K562 (cell line): ENCODE measurements around the gene PPCDC. TPM values are rescaled to one million over a fixed set of nuclear protein-coding genes. Genes with fewer than 3 reads are reported as not detected.

Source experiments
- CBX1 ChIP-seq: sonication (generic); IDR thresholded peaks from 2 replicates; pipeline ENCODE4 v1.6.1; 2016; ENCODE audit warnings: antibody characterized with exemption, low read depth, mild to moderate bottlenecking
- FOXJ2 ChIP-seq: fragments of 200-800 bp; sonication (Bioruptor generic); IDR thresholded peaks from 2 replicates; pipeline ENCODE4 v1.6.1; 2016; ENCODE audit warnings: missing genetic modification characterization, missing compliant biosample characterization
- POLR2B ChIP-seq: fragments of 450-650 bp; IDR thresholded peaks from 2 replicates; pipeline ENCODE4 v1.6.1; 2018; ENCODE audit warnings: low read depth; ENCODE audit not compliant: partially characterized antibody
- SAP30 ChIP-seq: fragments of 200-600 bp; sonication (generic); IDR thresholded peaks from 2 replicates; pipeline ENCODE4 v1.6.1; 2012; ENCODE audit warnings: borderline replicate concordance, low read depth, mild to moderate bottlenecking, moderate library complexity, low read length, control low read depth, inconsistent platforms; ENCODE audit not compliant: insufficient read depth, poor library complexity, severe bottlenecking
- XRCC3 ChIP-seq: fragments of 450-650 bp; IDR thresholded peaks from 2 replicates; pipeline ENCODE4 v1.6.1; 2017; ENCODE audit warnings: mild to moderate bottlenecking, moderate library complexity
- ZNF124 ChIP-seq: sonication (generic); formaldehyde crosslinking; IDR thresholded peaks from 2 replicates; pipeline ENCODE4 v1.8.1; 2022; ENCODE audit warnings: missing genetic modification reagents
- polyA plus RNA-seq, 8 experiments: library from polyadenylated mRNA; depleted of rRNA in 4 of 8; stranded (reverse) in 5 of 8; unstranded in 3 of 8; fragments of >200 nt; fragmentation: Nextera tagmentation in 2 of 8; fragmentation: Illumina TruSeq in 1 of 8; extraction: Ambion mirVana in 2 of 8; extraction: Trizol in 1 of 8; gene quantifications; 2 replicates each; pipeline versions ENCODE4 v1.2.1 to v1.2.3, GENCODE V29; 2011 to 2014; ENCODE audit warnings: inconsistent platforms in 1 of 8, missing spikeins in 1 of 8
- total RNA-seq, 7 experiments: library from RNA; depleted of rRNA in 6 of 7; stranded (reverse); fragments of >200 nt in 6 of 7; fragmentation: Illumina TruSeq in 2 of 7; extraction: Trizol in 2 of 7; gene quantifications; 2 replicates each; pipeline versions ENCODE4 v1.2.1 to v1.2.3, GENCODE V29; 2011 to 2021; ENCODE audit warnings: low replicate concordance in 1 of 7
- TF ChIP-seq, protein P1 (sequence below): fragments of 450-650 bp; IDR thresholded peaks from 2 replicates; pipeline ENCODE4 v1.6.1; 2018; ENCODE audit not compliant: partially characterized antibody
- TF ChIP-seq, protein P2 (sequence below): fragments of 250-450 bp; sonication (Bioruptor Pico); IDR thresholded peaks from 2 replicates; pipeline ENCODE4 v1.5.0; 2021
- TF ChIP-seq, protein P3 (sequence below): fragments of 250-450 bp; sonication (Bioruptor Pico); IDR thresholded peaks from 2 replicates; pipeline ENCODE4 v1.8.0; 2021; ENCODE audit warnings: moderate library complexity, mild to moderate bottlenecking, inconsistent platforms
- TF ChIP-seq, protein P4 (sequence below): fragments of 200-600 bp; sonication (generic); IDR thresholded peaks from one replicate; pipeline ENCODE4 v1.6.1; 2012; ENCODE audit warnings: mild to moderate bottlenecking, low read depth, low read length, inconsistent platforms

PPCDC gene
- total and polyA plus RNA-seq, 9 of the 15 experiments (the other 6 are each of a cell fraction or from before 2014, with no cell fraction given), result 10.9 to 53.6 (median 16.7) TPM

DNA sequence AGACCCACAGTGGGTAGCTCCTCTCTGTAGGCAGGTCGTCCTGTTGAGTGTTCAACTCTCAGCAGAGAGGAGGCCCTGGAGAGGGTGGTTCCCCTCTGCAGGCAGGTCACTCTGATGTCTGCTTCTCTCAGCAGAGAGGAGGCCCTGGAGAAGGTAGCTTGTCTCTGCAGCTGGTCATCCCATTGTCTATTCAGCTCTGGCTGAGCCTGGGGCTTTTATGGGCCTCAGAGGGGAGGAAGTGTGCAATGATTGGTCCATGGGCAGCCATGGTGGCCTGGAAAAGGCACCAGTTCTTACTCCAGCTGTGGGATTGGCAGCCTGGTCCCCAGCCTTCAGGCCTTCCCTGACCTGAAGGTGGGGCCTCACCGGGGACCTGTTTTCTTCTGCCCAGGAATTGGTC, 52.9 kb downstream of the PPCDC start (continued):
- TF ChIP-seq, protein P1, sequence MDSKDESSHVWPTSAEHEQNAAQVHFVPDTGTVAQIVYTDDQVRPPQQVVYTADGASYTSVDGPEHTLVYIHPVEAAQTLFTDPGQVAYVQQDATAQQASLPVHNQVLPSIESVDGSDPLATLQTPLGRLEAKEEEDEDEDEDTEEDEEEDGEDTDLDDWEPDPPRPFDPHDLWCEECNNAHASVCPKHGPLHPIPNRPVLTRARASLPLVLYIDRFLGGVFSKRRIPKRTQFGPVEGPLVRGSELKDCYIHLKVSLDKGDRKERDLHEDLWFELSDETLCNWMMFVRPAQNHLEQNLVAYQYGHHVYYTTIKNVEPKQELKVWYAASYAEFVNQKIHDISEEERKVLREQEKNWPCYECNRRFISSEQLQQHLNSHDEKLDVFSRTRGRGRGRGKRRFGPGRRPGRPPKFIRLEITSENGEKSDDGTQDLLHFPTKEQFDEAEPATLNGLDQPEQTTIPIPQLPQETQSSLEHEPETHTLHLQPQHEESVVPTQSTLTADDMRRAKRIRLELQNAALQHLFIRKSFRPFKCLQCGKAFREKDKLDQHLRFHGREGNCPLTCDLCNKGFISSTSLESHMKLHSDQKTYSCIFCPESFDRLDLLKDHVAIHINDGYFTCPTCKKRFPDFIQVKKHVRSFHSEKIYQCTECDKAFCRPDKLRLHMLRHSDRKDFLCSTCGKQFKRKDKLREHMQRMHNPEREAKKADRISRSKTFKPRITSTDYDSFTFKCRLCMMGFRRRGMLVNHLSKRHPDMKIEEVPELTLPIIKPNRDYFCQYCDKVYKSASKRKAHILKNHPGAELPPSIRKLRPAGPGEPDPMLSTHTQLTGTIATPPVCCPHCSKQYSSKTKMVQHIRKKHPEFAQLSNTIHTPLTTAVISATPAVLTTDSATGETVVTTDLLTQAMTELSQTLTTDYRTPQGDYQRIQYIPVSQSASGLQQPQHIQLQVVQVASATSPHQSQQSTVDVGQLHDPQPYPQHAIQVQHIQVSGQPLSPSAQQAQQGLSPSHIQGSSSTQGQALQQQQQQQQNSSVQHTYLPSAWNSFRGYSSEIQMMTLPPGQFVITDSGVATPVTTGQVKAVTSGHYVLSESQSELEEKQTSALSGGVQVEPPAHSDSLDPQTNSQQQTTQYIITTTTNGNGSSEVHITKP, result no peak
- no peak for TF ChIP-seq ZNF124 (CRISPR knock-in tag)
- TF ChIP-seq FOXJ2 (tag), result no peak
- TF ChIP-seq, protein P2, sequence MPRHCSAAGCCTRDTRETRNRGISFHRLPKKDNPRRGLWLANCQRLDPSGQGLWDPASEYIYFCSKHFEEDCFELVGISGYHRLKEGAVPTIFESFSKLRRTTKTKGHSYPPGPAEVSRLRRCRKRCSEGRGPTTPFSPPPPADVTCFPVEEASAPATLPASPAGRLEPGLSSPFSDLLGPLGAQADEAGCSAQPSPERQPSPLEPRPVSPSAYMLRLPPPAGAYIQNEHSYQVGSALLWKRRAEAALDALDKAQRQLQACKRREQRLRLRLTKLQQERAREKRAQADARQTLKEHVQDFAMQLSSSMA (CRISPR knock-in tag), result no peak
- TF ChIP-seq CBX1, result 0 out of 2 replicates have a peak, but pooled peaks have one; percentile 53
- TF ChIP-seq, protein P3, sequence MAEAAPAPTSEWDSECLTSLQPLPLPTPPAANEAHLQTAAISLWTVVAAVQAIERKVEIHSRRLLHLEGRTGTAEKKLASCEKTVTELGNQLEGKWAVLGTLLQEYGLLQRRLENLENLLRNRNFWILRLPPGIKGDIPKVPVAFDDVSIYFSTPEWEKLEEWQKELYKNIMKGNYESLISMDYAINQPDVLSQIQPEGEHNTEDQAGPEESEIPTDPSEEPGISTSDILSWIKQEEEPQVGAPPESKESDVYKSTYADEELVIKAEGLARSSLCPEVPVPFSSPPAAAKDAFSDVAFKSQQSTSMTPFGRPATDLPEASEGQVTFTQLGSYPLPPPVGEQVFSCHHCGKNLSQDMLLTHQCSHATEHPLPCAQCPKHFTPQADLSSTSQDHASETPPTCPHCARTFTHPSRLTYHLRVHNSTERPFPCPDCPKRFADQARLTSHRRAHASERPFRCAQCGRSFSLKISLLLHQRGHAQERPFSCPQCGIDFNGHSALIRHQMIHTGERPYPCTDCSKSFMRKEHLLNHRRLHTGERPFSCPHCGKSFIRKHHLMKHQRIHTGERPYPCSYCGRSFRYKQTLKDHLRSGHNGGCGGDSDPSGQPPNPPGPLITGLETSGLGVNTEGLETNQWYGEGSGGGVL (CRISPR knock-in tag), result no peak
- TF ChIP-seq XRCC3, result 0 out of 2 replicates have a peak, but pooled peaks have one; percentile 68
- TF ChIP-seq POLR2B, result no peak
- TF ChIP-seq SAP30, result no peak
- TF ChIP-seq, protein P4, sequence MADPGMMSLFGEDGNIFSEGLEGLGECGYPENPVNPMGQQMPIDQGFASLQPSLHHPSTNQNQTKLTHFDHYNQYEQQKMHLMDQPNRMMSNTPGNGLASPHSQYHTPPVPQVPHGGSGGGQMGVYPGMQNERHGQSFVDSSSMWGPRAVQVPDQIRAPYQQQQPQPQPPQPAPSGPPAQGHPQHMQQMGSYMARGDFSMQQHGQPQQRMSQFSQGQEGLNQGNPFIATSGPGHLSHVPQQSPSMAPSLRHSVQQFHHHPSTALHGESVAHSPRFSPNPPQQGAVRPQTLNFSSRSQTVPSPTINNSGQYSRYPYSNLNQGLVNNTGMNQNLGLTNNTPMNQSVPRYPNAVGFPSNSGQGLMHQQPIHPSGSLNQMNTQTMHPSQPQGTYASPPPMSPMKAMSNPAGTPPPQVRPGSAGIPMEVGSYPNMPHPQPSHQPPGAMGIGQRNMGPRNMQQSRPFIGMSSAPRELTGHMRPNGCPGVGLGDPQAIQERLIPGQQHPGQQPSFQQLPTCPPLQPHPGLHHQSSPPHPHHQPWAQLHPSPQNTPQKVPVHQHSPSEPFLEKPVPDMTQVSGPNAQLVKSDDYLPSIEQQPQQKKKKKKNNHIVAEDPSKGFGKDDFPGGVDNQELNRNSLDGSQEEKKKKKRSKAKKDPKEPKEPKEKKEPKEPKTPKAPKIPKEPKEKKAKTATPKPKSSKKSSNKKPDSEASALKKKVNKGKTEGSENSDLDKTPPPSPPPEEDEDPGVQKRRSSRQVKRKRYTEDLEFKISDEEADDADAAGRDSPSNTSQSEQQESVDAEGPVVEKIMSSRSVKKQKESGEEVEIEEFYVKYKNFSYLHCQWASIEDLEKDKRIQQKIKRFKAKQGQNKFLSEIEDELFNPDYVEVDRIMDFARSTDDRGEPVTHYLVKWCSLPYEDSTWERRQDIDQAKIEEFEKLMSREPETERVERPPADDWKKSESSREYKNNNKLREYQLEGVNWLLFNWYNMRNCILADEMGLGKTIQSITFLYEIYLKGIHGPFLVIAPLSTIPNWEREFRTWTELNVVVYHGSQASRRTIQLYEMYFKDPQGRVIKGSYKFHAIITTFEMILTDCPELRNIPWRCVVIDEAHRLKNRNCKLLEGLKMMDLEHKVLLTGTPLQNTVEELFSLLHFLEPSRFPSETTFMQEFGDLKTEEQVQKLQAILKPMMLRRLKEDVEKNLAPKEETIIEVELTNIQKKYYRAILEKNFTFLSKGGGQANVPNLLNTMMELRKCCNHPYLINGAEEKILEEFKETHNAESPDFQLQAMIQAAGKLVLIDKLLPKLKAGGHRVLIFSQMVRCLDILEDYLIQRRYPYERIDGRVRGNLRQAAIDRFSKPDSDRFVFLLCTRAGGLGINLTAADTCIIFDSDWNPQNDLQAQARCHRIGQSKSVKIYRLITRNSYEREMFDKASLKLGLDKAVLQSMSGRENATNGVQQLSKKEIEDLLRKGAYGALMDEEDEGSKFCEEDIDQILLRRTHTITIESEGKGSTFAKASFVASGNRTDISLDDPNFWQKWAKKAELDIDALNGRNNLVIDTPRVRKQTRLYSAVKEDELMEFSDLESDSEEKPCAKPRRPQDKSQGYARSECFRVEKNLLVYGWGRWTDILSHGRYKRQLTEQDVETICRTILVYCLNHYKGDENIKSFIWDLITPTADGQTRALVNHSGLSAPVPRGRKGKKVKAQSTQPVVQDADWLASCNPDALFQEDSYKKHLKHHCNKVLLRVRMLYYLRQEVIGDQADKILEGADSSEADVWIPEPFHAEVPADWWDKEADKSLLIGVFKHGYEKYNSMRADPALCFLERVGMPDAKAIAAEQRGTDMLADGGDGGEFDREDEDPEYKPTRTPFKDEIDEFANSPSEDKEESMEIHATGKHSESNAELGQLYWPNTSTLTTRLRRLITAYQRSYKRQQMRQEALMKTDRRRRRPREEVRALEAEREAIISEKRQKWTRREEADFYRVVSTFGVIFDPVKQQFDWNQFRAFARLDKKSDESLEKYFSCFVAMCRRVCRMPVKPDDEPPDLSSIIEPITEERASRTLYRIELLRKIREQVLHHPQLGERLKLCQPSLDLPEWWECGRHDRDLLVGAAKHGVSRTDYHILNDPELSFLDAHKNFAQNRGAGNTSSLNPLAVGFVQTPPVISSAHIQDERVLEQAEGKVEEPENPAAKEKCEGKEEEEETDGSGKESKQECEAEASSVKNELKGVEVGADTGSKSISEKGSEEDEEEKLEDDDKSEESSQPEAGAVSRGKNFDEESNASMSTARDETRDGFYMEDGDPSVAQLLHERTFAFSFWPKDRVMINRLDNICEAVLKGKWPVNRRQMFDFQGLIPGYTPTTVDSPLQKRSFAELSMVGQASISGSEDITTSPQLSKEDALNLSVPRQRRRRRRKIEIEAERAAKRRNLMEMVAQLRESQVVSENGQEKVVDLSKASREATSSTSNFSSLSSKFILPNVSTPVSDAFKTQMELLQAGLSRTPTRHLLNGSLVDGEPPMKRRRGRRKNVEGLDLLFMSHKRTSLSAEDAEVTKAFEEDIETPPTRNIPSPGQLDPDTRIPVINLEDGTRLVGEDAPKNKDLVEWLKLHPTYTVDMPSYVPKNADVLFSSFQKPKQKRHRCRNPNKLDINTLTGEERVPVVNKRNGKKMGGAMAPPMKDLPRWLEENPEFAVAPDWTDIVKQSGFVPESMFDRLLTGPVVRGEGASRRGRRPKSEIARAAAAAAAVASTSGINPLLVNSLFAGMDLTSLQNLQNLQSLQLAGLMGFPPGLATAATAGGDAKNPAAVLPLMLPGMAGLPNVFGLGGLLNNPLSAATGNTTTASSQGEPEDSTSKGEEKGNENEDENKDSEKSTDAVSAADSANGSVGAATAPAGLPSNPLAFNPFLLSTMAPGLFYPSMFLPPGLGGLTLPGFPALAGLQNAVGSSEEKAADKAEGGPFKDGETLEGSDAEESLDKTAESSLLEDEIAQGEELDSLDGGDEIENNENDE, result no peak
